ENCODE measurements around the gene CORO2B.

CORO2B gene

DNA sequence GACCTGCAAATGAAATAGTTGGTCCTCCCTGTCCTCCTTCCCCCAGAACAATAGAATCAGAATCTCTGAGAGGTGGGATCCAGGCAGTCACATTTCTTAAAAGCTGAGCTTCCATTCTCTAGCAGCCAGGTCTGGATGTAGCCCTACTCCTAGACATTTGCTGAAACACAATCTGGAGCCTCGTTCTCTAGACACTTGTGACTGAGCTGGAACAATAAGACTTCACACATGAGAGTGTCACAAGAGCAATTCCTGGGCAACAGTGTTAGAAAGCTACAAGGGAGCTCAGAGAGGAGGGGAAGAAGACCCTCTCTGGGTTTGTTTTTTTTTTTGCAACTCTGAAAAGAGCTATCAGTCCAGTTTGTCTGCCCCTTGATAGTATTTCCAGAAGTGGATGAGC, 14.5 kb downstream of the CORO2B start:
- Mint-ChIP-seq H3K4me3 (no peak overlapping the region), H3K27me3 (ENCODE audit: low read depth, poor library complexity) (peaks cover 10% of the 10 kb centered on the region), H3K9me3 (no peaks in the 10 kb centered on the region), H3K36me3 (ENCODE audit: low read depth) (no peaks in the 10 kb centered on the region), H3K4me1 (peaks cover 61% of the 10 kb centered on the region), H3K27ac (no peak overlapping the region)
- no peak for DNase-seq
- TF ChIP-seq, protein P1, sequence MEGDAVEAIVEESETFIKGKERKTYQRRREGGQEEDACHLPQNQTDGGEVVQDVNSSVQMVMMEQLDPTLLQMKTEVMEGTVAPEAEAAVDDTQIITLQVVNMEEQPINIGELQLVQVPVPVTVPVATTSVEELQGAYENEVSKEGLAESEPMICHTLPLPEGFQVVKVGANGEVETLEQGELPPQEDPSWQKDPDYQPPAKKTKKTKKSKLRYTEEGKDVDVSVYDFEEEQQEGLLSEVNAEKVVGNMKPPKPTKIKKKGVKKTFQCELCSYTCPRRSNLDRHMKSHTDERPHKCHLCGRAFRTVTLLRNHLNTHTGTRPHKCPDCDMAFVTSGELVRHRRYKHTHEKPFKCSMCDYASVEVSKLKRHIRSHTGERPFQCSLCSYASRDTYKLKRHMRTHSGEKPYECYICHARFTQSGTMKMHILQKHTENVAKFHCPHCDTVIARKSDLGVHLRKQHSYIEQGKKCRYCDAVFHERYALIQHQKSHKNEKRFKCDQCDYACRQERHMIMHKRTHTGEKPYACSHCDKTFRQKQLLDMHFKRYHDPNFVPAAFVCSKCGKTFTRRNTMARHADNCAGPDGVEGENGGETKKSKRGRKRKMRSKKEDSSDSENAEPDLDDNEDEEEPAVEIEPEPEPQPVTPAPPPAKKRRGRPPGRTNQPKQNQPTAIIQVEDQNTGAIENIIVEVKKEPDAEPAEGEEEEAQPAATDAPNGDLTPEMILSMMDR (IDR thresholded peaks at IDR 0.05): no peak

- peaks cover 67% of the 10 kb centered on the region for H3K4me1 Mint-ChIP-seq
- H3K27ac Mint-ChIP-seq: no peak overlapping the region
- no peaks in the 10 kb centered on the region for H3K9me3 Mint-ChIP-seq
- H3K36me3 Mint-ChIP-seq (ENCODE audit: low read depth): no peaks in the 10 kb centered on the region
- H3K4me3 Mint-ChIP-seq: no peak overlapping the region
- H3K27me3 Mint-ChIP-seq (ENCODE audit: low read depth, poor library complexity): peaks cover 10% of the 10 kb centered on the region
- TF ChIP-seq, protein P1 (IDR thresholded peaks at IDR 0.05): no peak
- no peak for DNase-seq
These were observed 15.2 kb downstream of the CORO2B start for GRCh38 chr15:68593828-68594532.

GRCh38 chr15:68594533-68595259, 15.9 kb downstream of the CORO2B start:
- Mint-ChIP-seq H3K4me3 (no peak overlapping the region), H3K4me1 (peaks cover 69% of the 10 kb centered on the region), H3K9me3 (no peaks in the 10 kb centered on the region), H3K27me3 (ENCODE audit: low read depth, poor library complexity) (peaks cover 10% of the 10 kb centered on the region), H3K27ac (no peak overlapping the region), H3K36me3 (ENCODE audit: low read depth) (no peaks in the 10 kb centered on the region)
- TF ChIP-seq, protein P1 (IDR thresholded peaks at IDR 0.05): no peak
- DNase-seq: no peak

GRCh38 chr15:68595260-68595564, 16.4 kb downstream of the CORO2B start:
- TF ChIP-seq, protein P1 (IDR thresholded peaks at IDR 0.05): no peak
- H3K27ac Mint-ChIP-seq: no peak overlapping the region
- peaks cover 12% of the 10 kb centered on the region for H3K27me3 Mint-ChIP-seq (ENCODE audit: low read depth, poor library complexity)
- H3K4me3 Mint-ChIP-seq: no peak overlapping the region
- no peaks in the 10 kb centered on the region for H3K36me3 Mint-ChIP-seq (ENCODE audit: low read depth)
- no peaks in the 10 kb centered on the region for H3K9me3 Mint-ChIP-seq
- DNase-seq: no peak
- peaks cover 74% of the 10 kb centered on the region for H3K4me1 Mint-ChIP-seq

GRCh38 chr15:68595761-68596160, 17.0 kb downstream of the CORO2B start:
- Mint-ChIP-seq H3K4me3 (no peak overlapping the region), H3K9me3 (no peaks in the 10 kb centered on the region), H3K36me3 (ENCODE audit: low read depth) (no peaks in the 10 kb centered on the region), H3K27me3 (ENCODE audit: low read depth, poor library complexity) (peaks cover 14% of the 10 kb centered on the region), H3K27ac (peak overlapping the region; percentile 82), H3K4me1 (peaks cover 75% of the 10 kb centered on the region)
- DNase-seq: no peak
- TF ChIP-seq, protein P1 (IDR thresholded peaks at IDR 0.05): no peak

GRCh38 chr15:68596691-68597090, 17.9 kb downstream of the CORO2B start:
- Mint-ChIP-seq H3K27ac (no peak overlapping the region), H3K36me3 (ENCODE audit: low read depth) (no peaks in the 10 kb centered on the region), H3K4me1 (peaks cover 78% of the 10 kb centered on the region), H3K4me3 (no peak overlapping the region), H3K9me3 (no peaks in the 10 kb centered on the region), H3K27me3 (ENCODE audit: low read depth, poor library complexity) (peaks cover 19% of the 10 kb centered on the region)
- TF ChIP-seq, protein P1 (IDR thresholded peaks at IDR 0.05): no peak
- no peak for DNase-seq
